HG02623 (cell line): Measurements from ENCODE around the gene KLF11.

ENCODE experiments used
- ATAC-seq: cut with Tn5 transposase; IDR thresholded peaks from one replicate; pipeline ENCODE4 v1.9.1; 2021; ENCODE audit warnings: moderate library complexity; ENCODE audit not compliant: unreplicated experiment

KLF11 gene

GRCh38 chr2:10043256-10043905 lies at the start of gene KLF11:
KLF11 (plus strand) TSS chr2:10043550; CDS start chr2:10043717, 167 bp downstream.
- ATAC-seq, result peak; percentile 63

GRCh38 chr2:9994462-9994861 lies 48.9 kb upstream of the KLF11 start:
- ATAC-seq, result no peak

- ATAC-seq, result no peak
Measured at GRCh38 chr2:9995059-9995458, 48.3 kb upstream of the KLF11 start.

- ATAC-seq, result no peak
Measured at GRCh38 chr2:9996321-9996720, 47.0 kb upstream of the KLF11 start.

- no peak for ATAC-seq
Measured at GRCh38 chr2:9997936-9998335, 45.4 kb upstream of the KLF11 start.

GRCh38 chr2:9998916-9999654 lies 44.3 kb upstream of the KLF11 start:
- no peak for ATAC-seq

GRCh38 chr2:9999693-10000092 lies 43.7 kb upstream of the KLF11 start:
- no peak for ATAC-seq

- no peak for ATAC-seq
Measured at GRCh38 chr2:10000541-10000940, 42.8 kb upstream of the KLF11 start.

GRCh38 chr2:10001586-10001985 lies 41.8 kb upstream of the KLF11 start:
- ATAC-seq, result no peak

- no peak for ATAC-seq
Measured at GRCh38 chr2:10002109-10002508, 41.2 kb upstream of the KLF11 start.

- no peak for ATAC-seq
Measured at GRCh38 chr2:10002681-10003080, 40.7 kb upstream of the KLF11 start.

GRCh38 chr2:10003206-10004125 lies 39.9 kb upstream of the KLF11 start:
- ATAC-seq, result no peak

GRCh38 chr2:10004401-10004800 lies 38.9 kb upstream of the KLF11 start:
- no peak for ATAC-seq

GRCh38 chr2:10004836-10005235 lies 38.5 kb upstream of the KLF11 start:
- ATAC-seq, result no peak

- ATAC-seq, result no peak
Measured at GRCh38 chr2:10005461-10006235, 37.7 kb upstream of the KLF11 start.

- no peak for ATAC-seq
Measured at GRCh38 chr2:10006236-10007161, 36.9 kb upstream of the KLF11 start.

GRCh38 chr2:10007435-10007834 lies 35.9 kb upstream of the KLF11 start:
- no peak for ATAC-seq

- no peak for ATAC-seq
Measured at GRCh38 chr2:10007921-10008808, 35.2 kb upstream of the KLF11 start.

GRCh38 chr2:10008809-10009176 lies 34.6 kb upstream of the KLF11 start:
- no peak for ATAC-seq
